ENCODE results near the gene DOCK2. TPM values are rescaled to one million over a fixed set of nuclear protein-coding genes. Genes with fewer than 3 reads are reported as not detected.

The DOCK2 gene
- total RNA-seq, 1 donor from 2014 or later = 3.3 TPM

DNA sequence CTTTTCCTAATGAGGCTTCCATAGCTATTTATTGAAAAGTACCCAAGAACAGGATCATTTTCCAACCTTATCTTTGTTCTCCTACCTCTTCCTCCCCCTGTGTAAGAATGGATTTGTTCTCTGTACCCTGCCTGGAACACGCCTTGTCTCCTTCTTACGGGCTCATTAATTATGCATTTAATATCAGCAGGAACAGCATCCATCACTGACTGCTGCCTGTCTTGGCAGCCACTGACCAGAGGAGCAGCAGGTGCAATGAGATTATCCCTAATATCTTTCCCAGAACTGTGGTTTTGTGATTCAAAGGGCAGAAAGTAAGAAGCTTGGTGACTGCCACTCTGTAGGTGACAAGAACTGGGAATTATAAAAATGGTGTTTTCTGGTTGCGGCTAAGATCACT, 362.5 kb downstream of the DOCK2 start:
- no peak for DNase-seq (ENCODE audit: low spot score in 2 of 2)
- FAIRE-seq = no peak

DNA sequence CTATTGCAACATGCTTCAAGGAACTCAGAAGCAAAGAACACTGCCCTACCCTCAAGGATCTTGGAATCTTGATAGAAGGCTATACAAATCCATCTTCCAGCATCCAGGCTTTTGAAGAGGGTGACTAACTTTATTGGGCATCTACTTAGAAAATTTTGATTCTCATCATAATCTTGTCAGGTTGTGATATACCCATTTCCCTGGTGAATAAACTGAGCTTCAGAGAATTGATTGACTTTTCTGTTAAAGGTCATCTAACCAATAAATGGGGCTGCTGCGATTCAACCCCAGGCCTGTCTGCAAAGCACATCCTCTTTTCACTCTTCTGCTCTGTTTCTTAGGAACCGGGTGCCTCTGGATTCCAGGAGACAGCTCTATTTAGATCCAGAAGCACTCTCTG, 363.1 kb downstream of the DOCK2 start:
- no peak for FAIRE-seq
- DNase-seq (ENCODE audit: low spot score in 2 of 2) = no peak

DNA sequence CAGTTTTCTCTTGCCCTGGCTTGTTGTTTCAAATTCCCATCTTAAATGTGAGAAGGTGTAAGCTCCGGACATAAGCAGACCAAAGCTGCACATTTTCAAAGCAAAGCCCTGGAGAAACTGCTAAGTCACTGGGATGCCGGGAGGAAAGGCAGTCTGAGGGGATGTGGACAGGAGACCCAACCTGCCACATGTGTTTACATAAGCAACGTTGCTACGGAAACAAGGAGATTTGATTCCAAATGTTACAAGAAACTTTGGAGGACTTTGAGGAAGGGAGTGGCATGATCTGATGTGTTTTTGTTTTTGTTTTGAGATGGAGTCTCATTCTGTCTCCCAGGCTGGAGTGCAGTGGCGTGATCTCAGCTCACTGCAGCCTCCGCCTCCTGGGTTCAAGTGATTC, 368.9 kb downstream of the DOCK2 start:
- DNase-seq (ENCODE audit: low spot score in 2 of 2) (no peak), FAIRE-seq (no peak)

DNA sequence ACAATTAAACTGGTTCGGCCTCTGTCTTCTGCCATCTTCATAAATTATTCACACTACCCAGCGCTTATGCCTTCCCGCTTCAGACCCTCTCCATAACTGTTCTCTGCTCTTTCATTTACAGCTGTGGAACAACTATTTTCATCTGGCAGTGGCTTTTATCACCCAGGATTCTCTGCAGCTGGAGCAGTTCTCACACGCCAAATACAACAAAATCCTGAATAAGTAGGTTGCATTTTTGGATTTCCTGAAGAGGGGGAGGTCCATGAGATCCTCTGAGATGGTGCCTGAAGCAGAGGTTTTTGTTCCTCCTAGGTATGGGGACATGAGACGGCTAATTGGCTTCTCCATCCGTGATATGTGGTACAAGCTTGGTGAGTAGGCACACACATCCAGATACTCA, 371.3 kb downstream of the DOCK2 start:
- DNase-seq (ENCODE audit: low spot score in 2 of 2) (no peak), FAIRE-seq (no peak)

- DNase-seq (ENCODE audit: low spot score in 2 of 2) = no peak
- FAIRE-seq = no peak
Observed at GRCh38 chr5:170010595-170010994, 373.5 kb downstream of the DOCK2 start.

- DNase-seq (ENCODE audit: low spot score in 2 of 2) (no peak), FAIRE-seq (no peak)
Observed at GRCh38 chr5:170011751-170012150, 374.7 kb downstream of the DOCK2 start.

GRCh38 chr5:170012622-170013021, 375.5 kb downstream of the DOCK2 start:
- FAIRE-seq = no peak
- no peak for DNase-seq (ENCODE audit: low spot score in 2 of 2)

- DNase-seq (ENCODE audit: low spot score in 2 of 2) = no peak
Observed at GRCh38 chr5:170020423-170020822, 383.3 kb downstream of the DOCK2 start.

DNA sequence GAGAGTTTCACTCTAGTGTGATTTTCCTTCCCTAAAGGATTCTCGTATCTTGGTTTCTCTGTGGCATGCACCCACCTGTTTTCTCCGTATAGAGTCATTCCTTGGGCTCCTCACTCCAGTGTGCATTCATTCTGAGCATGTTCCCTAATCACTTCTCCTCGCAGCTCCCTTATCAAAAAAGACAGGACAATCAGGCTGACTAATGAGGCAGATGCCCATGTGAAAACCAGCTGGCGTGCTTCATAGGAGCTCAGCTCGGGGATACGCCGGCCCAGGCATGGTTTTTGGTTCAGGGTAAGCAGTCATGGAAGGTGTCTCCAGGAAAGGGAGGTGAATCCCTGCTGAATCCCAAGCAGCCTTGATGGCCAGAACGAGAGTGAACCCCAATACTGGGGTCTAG, 384.4 kb downstream of the DOCK2 start:
- DNase-seq (ENCODE audit: low spot score in 2 of 2) (no peak), FAIRE-seq (no peak)

More at GRCh38 chr5:170020423-170020822, 383.3 kb downstream of the DOCK2 start:
- FAIRE-seq = no peak

- FAIRE-seq = no peak
- no peak for DNase-seq (ENCODE audit: low spot score in 2 of 2)
Observed at GRCh38 chr5:170025853-170026252, 388.8 kb downstream of the DOCK2 start.

DNA sequence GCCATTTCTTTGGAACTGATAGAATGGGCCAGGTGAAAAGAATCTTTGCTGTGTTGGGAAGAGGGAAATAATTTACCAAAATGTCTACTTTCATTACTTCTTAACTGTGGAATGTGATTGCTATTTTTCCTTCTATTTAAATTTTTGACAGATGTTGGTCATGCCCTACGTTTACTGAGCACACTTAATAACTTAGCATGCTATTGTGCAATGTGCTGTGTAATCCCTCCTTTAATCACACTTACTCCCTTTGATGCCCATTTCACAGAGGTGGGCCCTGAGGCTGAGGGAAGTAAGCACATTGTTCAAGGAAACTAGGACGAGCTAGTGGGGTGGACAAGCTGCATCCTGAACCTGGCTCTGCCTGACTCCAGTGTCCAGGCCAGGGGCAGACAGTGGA, 391.0 kb downstream of the DOCK2 start:
- DNase-seq (ENCODE audit: low spot score in 2 of 2) = no peak
- FAIRE-seq = no peak

DNA sequence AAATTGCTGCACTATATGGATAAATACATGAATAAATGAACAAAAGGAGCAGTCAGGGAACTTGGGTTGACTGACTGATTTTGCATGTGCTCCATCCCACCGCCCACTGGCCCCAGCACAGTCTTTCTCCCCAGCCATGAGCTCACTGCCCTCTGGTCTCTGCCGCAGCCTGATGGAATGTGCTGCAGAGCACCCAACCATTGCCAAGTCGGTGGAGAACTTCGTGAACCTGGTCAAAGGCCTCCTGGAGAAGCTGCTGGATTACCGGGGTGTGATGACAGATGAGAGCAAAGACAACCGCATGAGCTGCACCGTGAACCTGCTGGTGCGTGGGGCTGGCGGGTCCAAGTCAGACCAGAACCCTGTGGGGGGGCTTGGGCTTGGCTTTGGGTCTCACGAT, 397.2 kb downstream of the DOCK2 start:
- no peak for DNase-seq (ENCODE audit: low spot score in 2 of 2)
- FAIRE-seq = no peak

- FAIRE-seq (no peak), DNase-seq (ENCODE audit: low spot score in 2 of 2) (no peak)
Observed at GRCh38 chr5:170038241-170038640, 401.2 kb downstream of the DOCK2 start.

- no peak for DNase-seq (ENCODE audit: low spot score in 2 of 2)
Observed at GRCh38 chr5:170039830-170040229, 402.8 kb downstream of the DOCK2 start.

DNA sequence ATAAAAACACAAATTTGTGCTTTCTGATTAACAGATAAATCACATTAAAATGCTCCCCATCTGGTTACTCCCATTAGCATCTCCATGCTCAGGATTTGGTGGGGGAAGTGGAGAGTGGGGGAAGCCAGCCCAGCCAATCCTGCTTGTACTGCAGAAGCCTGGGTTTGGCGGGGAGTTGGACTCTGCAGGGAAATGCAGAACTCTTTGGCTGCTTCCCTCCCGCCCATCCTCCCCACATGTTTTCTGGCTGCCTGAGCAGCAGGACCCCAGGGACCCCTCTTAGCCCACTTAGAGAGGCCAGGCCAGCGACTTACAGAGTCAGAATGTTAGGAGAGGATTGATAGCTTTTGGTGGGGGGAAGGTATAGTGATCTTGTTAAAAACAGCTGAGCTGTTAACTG, 409.2 kb downstream of the DOCK2 start:
- DNase-seq (ENCODE audit: low spot score in 2 of 2) = no peak
- FAIRE-seq = no peak

More at GRCh38 chr5:170039830-170040229, 402.8 kb downstream of the DOCK2 start:
- no peak for FAIRE-seq

- no peak for FAIRE-seq
- no peak for DNase-seq (ENCODE audit: low spot score in 2 of 2)
Observed at GRCh38 chr5:170049713-170050112, 412.6 kb downstream of the DOCK2 start.

- DNase-seq (ENCODE audit: low spot score in 2 of 2) (no peak), FAIRE-seq (no peak)
Observed at GRCh38 chr5:170053896-170054295, 416.8 kb downstream of the DOCK2 start.

DNA sequence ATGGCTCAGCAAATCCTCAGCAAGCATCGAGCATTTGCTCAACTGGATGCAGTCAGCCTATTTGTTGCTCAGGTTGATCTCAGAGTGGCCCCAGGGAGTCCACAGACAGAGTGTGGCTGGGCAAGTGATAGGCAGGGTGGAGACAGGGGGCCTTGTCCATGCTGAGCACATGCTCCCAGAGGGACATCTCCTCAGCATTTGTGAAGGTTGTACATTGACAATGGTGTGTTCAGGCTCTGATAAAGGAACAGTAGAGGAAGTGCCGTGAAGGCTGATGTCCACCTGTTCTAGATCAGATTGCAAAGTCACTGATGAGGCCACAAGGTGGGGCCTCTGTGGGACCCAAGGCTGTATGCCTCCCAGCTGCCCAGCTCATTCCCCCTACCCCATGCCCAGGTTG, 418.5 kb downstream of the DOCK2 start:
- no peak for DNase-seq (ENCODE audit: low spot score in 2 of 2)
- no peak for FAIRE-seq

- DNase-seq (ENCODE audit: low spot score in 2 of 2) (no peak), FAIRE-seq (no peak)
Observed at GRCh38 chr5:170056561-170057267, 419.6 kb downstream of the DOCK2 start.

DNA sequence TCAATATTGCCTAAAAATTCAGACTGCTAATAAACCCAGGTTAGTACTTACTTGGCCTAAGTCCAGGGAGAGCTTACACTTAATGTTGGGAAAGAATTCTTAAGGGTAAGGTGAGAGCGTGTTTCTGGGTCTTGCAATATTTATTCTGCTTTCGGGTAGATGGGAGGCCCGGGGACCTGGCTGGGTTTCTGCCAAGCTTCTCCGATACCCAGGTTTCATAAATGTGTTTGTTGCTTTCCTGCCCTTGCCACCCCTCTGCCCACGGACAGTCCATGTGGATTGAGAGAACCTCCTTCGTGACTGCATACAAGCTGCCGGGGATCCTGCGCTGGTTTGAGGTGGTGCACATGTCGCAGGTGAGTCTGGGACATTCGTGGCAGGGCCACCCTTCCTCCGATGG, 420.2 kb downstream of the DOCK2 start:
- DNase-seq (ENCODE audit: low spot score in 2 of 2) (no peak), FAIRE-seq (no peak)

DNA sequence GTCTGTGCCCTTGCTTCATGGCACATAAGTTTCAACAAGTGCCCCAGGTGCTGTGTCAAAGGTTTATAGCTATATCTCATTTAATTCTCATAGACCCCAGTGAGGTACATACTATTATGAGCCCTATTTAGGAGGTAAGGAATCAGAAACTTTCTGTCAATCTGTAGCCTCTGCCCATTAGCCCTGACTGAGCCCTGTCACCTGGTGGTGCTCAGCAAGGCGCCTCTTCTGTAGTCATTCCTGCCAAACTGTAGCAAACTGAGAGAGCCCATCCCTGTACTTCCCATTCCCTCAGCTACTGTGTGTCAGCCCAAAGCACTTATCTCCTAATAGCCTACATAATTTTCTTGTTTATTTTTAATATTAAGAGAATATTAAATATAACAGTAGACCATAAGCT, 422.1 kb downstream of the DOCK2 start:
- FAIRE-seq (no peak), DNase-seq (ENCODE audit: low spot score in 2 of 2) (no peak)

GRCh38 chr5:170067152-170067551, 430.1 kb downstream of the DOCK2 start:
- FAIRE-seq = no peak
- no peak for DNase-seq (ENCODE audit: low spot score in 2 of 2)
